ENCODE results near the gene FGF6.

FGF6 gene

DNA sequence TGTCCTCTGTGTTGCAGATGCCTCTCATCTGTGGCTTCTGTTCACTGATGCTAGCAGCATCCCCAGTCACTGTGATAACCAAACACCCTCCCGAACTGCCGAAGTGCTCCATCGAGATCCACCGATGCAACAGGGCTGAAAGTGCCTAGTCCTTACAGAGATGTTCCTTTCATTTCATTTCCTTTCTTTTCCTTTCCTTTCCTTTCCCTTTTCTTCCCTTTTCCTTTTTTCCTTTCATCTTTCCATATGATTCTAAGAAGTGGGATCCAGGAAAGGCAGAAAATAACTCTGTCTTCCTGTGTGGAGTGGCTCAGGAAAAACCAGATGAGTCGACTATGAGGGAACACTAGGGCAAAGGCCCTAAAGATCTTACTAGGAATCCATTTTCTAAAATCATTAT lies 26.7 kb downstream of the FGF6 start:
- Histone ChIP-seq H3K9ac (ENCODE audit: low read length) (no peak overlapping the region), H3K36me3 (ENCODE audit: insufficient read depth, low read length) (no peaks in the 10 kb centered on the region), H4K20me1 (ENCODE audit: insufficient read depth, low read length) (no peaks in the 10 kb centered on the region), H3K9me2 (ENCODE audit: low read depth, low read length) (no peaks in the 10 kb centered on the region), H3F3A (ENCODE audit: insufficient read depth, low read length) (no peaks in the 10 kb centered on the region), H3K9me3 (ENCODE audit: low read length) (no peaks in the 10 kb centered on the region), H3K27ac (ENCODE audit: low read depth, low read length, poor library complexity, severe bottlenecking) (no peak overlapping the region), H3K27me3 (ENCODE audit: insufficient read depth, low read length) (no peaks in the 10 kb centered on the region), H3K4me2 (ENCODE audit: low read length) (no peak overlapping the region), H3K4me3 (ENCODE audit: low read depth, low read length, poor library complexity, severe bottlenecking) (no peak overlapping the region), H2AFZ (ENCODE audit: low read length) (no peak overlapping the region), H3K79me2 (ENCODE audit: insufficient read depth, low read length) (no peaks in the 10 kb centered on the region), H3K4me1 (ENCODE audit: insufficient read depth, low read length, severe bottlenecking) (no peaks in the 10 kb centered on the region)
- TF ChIP-seq, protein P1, sequence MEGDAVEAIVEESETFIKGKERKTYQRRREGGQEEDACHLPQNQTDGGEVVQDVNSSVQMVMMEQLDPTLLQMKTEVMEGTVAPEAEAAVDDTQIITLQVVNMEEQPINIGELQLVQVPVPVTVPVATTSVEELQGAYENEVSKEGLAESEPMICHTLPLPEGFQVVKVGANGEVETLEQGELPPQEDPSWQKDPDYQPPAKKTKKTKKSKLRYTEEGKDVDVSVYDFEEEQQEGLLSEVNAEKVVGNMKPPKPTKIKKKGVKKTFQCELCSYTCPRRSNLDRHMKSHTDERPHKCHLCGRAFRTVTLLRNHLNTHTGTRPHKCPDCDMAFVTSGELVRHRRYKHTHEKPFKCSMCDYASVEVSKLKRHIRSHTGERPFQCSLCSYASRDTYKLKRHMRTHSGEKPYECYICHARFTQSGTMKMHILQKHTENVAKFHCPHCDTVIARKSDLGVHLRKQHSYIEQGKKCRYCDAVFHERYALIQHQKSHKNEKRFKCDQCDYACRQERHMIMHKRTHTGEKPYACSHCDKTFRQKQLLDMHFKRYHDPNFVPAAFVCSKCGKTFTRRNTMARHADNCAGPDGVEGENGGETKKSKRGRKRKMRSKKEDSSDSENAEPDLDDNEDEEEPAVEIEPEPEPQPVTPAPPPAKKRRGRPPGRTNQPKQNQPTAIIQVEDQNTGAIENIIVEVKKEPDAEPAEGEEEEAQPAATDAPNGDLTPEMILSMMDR (IDR thresholded peaks at IDR 0.05; ENCODE audit: low read length): no peak
- no peak for TF ChIP-seq EZH2 (IDR thresholded peaks at IDR 0.05; ENCODE audit: borderline replicate concordance, low read length)

DNA sequence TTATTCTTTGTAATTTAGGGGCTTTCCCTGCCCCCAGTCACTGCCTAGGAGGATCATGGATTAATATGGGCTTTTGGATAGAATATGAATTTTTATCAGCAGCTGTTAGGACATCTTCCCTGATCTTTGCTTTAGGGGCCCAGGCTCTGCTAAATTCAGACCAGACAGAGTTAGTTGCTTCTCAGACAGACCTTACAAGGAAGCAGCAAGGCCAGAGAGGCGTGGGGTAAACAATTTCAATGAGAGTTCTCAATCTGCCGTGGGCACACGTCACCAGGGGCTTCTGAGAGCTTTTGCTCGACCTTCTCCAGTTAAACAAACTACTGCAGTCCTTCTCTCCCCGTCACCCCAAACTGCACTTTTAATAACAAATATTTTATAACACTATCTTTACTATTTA lies 27.7 kb downstream of the FGF6 start:
- no peaks in the 10 kb centered on the region for H3F3A ChIP-seq (ENCODE audit: insufficient read depth, low read length)
- H4K20me1 ChIP-seq (ENCODE audit: insufficient read depth, low read length): no peaks in the 10 kb centered on the region
- H3K4me2 ChIP-seq (ENCODE audit: low read length): no peak overlapping the region
- H3K27ac ChIP-seq (ENCODE audit: low read depth, low read length, poor library complexity, severe bottlenecking): no peak overlapping the region
- H2AFZ ChIP-seq (ENCODE audit: low read length): no peak overlapping the region
- H3K9me3 ChIP-seq (ENCODE audit: low read length): no peaks in the 10 kb centered on the region
- H3K27me3 ChIP-seq (ENCODE audit: insufficient read depth, low read length): no peaks in the 10 kb centered on the region
- H3K4me1 ChIP-seq (ENCODE audit: insufficient read depth, low read length, severe bottlenecking): no peaks in the 10 kb centered on the region
- H3K4me3 ChIP-seq (ENCODE audit: low read depth, low read length, poor library complexity, severe bottlenecking): no peak overlapping the region
- TF ChIP-seq, protein P1 (IDR thresholded peaks at IDR 0.05; ENCODE audit: low read length): no peak
- no peak for TF ChIP-seq EZH2 (IDR thresholded peaks at IDR 0.05; ENCODE audit: borderline replicate concordance, low read length)
- no peaks in the 10 kb centered on the region for H3K79me2 ChIP-seq (ENCODE audit: insufficient read depth, low read length)
- no peak overlapping the region for H3K9ac ChIP-seq (ENCODE audit: low read length)
- no peaks in the 10 kb centered on the region for H3K36me3 ChIP-seq (ENCODE audit: insufficient read depth, low read length)
- no peaks in the 10 kb centered on the region for H3K9me2 ChIP-seq (ENCODE audit: low read depth, low read length)

DNA sequence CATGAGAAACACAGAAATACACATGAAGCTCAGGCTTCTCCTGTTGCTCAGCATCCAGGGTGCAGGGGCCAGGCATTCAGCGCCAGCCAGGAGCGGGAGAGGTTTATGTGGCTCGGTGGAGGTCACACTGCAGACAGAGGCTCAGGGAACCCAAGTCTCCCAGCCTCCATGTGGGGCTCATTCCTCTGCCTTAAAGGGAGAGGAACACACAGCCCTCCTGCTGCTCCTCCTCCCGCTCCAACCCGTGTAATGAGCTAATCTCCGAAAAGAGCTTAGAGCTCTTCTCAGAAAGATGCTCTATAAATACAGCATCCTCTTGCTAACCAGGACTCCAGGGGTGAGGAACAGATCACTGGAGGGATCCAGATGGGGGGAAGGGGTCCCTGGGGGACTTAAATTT lies 28.2 kb downstream of the FGF6 start:
- Histone ChIP-seq H3K27me3 (ENCODE audit: insufficient read depth, low read length) (no peaks in the 10 kb centered on the region), H3K36me3 (ENCODE audit: insufficient read depth, low read length) (no peaks in the 10 kb centered on the region), H3F3A (ENCODE audit: insufficient read depth, low read length) (no peaks in the 10 kb centered on the region), H3K27ac (ENCODE audit: low read depth, low read length, poor library complexity, severe bottlenecking) (no peak overlapping the region), H3K79me2 (ENCODE audit: insufficient read depth, low read length) (no peaks in the 10 kb centered on the region), H3K9me3 (ENCODE audit: low read length) (no peaks in the 10 kb centered on the region), H4K20me1 (ENCODE audit: insufficient read depth, low read length) (no peaks in the 10 kb centered on the region), H3K4me3 (ENCODE audit: low read depth, low read length, poor library complexity, severe bottlenecking) (no peak overlapping the region), H3K9me2 (ENCODE audit: low read depth, low read length) (no peaks in the 10 kb centered on the region), H3K9ac (ENCODE audit: low read length) (no peak overlapping the region), H2AFZ (ENCODE audit: low read length) (no peak overlapping the region), H3K4me1 (ENCODE audit: insufficient read depth, low read length, severe bottlenecking) (no peaks in the 10 kb centered on the region), H3K4me2 (ENCODE audit: low read length) (no peak overlapping the region)
- no peak for TF ChIP-seq EZH2 (IDR thresholded peaks at IDR 0.05; ENCODE audit: borderline replicate concordance, low read length)
- TF ChIP-seq, protein P1 (IDR thresholded peaks at IDR 0.05; ENCODE audit: low read length): no peak

All from OCI-LY1 (cell line).